IMR-90 (cell line): ENCODE results near the gene SLC22A12. TPM values are rescaled to one million over a fixed set of nuclear protein-coding genes. Genes with fewer than 3 reads are reported as not detected.

ENCODE experiments used
- ATAC-seq: fragments of 200-7000 bp; cut with Tn5 transposase; 2 replicates; pipeline ENCODE4 v1.9.1; 2020; ENCODE audit warnings: low read depth, mild to moderate bottlenecking, moderate library complexity
- BruUV-seq: library from RNA; stranded (reverse); fragments of 400-500 nt; replicated peaks from 2 replicates; lab custom pipeline; 2021; lab: Mats Ljungman, UMichigan
- CTCF ChIA-PET: fragments of 300-600 bp; formaldehyde crosslinking; extraction: SDS; loops from one replicate; lab custom pipeline; 2021; ENCODE audit warnings: antibody characterized with exemption; lab: Yijun Ruan, JAX
- POLR2A ChIA-PET: fragments of 300-600 bp; sonication (Branson Sonifier 250); formaldehyde crosslinking; loops from one replicate; lab custom pipeline; 2022; ENCODE audit warnings: antibody characterized with exemption; ENCODE audit not compliant: unreplicated experiment; lab: Charles Lee
- DNase-seq: peaks from one replicate; pipeline ENCODE4 v3.0.0; 2013
- H2AFZ ChIP-seq: replicated peaks from 2 replicates; pipeline ENCODE3; 2013; ENCODE audit warnings: low read length, mild to moderate bottlenecking; ENCODE audit not compliant: poor library complexity
- H2AK5ac ChIP-seq: 2 replicates; pipeline ENCODE4 v1.6.1; 2013; ENCODE audit warnings: low read depth, low read length, inconsistent platforms
- H2AK9ac ChIP-seq: replicated peaks from 2 replicates; pipeline ENCODE3; 2013; ENCODE audit warnings: mild to moderate bottlenecking, low read depth, low read length, moderate library complexity; ENCODE audit not compliant: poor library complexity
- H2BK120ac ChIP-seq: 2 replicates; pipeline ENCODE4 v1.6.1; 2013; ENCODE audit warnings: low read depth, low read length, inconsistent platforms
- H2BK15ac ChIP-seq: 3 replicates; pipeline ENCODE4 v1.6.1; 2013; ENCODE audit warnings: low read depth, low read length, inconsistent platforms
- H2BK20ac ChIP-seq: 2 replicates; pipeline ENCODE4 v1.6.1; 2013; ENCODE audit warnings: low read depth, mild to moderate bottlenecking, inconsistent platforms, low read length, moderate library complexity
- H2BK5ac ChIP-seq: 2 replicates; pipeline ENCODE4 v1.6.1; 2013; ENCODE audit warnings: mild to moderate bottlenecking, low read depth, low read length, inconsistent platforms; ENCODE audit not compliant: poor library complexity, severe bottlenecking
- H3K14ac ChIP-seq: replicated peaks from 2 replicates; pipeline ENCODE4 v1.6.1; 2013; ENCODE audit warnings: low read depth, low read length, inconsistent platforms
- H3K18ac ChIP-seq: 2 replicates; pipeline ENCODE4 v1.6.1; 2013; ENCODE audit warnings: low read depth, low read length, control low read depth
- H3K23ac ChIP-seq: 2 replicates; pipeline ENCODE4 v1.6.1; 2013; ENCODE audit warnings: low read depth, low read length, inconsistent platforms
- H3K27ac ChIP-seq: 2 replicates; pipeline ENCODE4 v1.5.1; 2013; ENCODE audit warnings: mild to moderate bottlenecking, control low read depth, low read length; ENCODE audit not compliant: insufficient read depth
- H3K27me3 ChIP-seq: 2 replicates; pipeline ENCODE4 v1.6.1; 2013; ENCODE audit warnings: low read length; ENCODE audit not compliant: control insufficient read depth, insufficient read depth
- H3K36me3 ChIP-seq: 2 replicates; pipeline ENCODE4 v1.6.1; 2013; ENCODE audit warnings: low read length, mixed read lengths; ENCODE audit not compliant: control insufficient read depth, insufficient read depth
- H3K4ac ChIP-seq: 2 replicates; pipeline ENCODE4 v1.6.1; 2013; ENCODE audit warnings: low read depth, low read length, inconsistent platforms
- H3K4me1 ChIP-seq: 2 replicates; pipeline ENCODE4 v1.6.1; 2013; ENCODE audit warnings: low read length, mixed read lengths; ENCODE audit not compliant: control insufficient read depth, insufficient read depth
- H3K4me2 ChIP-seq: 2 replicates; pipeline ENCODE4 v1.6.1; 2013; ENCODE audit warnings: low read depth, mild to moderate bottlenecking, control low read depth, low read length, moderate library complexity
- H3K4me3 ChIP-seq: 2 replicates; pipeline ENCODE4 v1.5.1; 2013; ENCODE audit warnings: low read depth, mild to moderate bottlenecking, control low read depth, low read length, moderate library complexity; ENCODE audit not compliant: insufficient read depth
- H3K56ac ChIP-seq: 2 replicates; pipeline ENCODE4 v1.6.1; 2013; ENCODE audit warnings: low read length, inconsistent platforms; ENCODE audit not compliant: insufficient read depth; ENCODE audit errors: extremely low read depth
- H3K79me1 ChIP-seq, 2 experiments: 2 replicates each; pipeline ENCODE4 v1.6.1; 2013; ENCODE audit warnings: low read length in 2 of 2, inconsistent platforms in 1 of 2, low read depth in 1 of 2
- H3K9ac ChIP-seq: 2 replicates; pipeline ENCODE4 v1.6.1; 2013; ENCODE audit warnings: low read depth, low read length, control low read depth
- H3K9me1 ChIP-seq: 2 replicates; pipeline ENCODE4 v1.6.1; 2013; ENCODE audit warnings: low read length, inconsistent platforms; ENCODE audit not compliant: insufficient read depth
- H3K9me3 ChIP-seq: 2 replicates; pipeline ENCODE4 v1.6.1; 2013; ENCODE audit warnings: low read length; ENCODE audit not compliant: control insufficient read depth, insufficient read depth
- H4K20me1 ChIP-seq: 2 replicates; pipeline ENCODE4 v1.6.1; 2013; ENCODE audit warnings: low read length, inconsistent platforms; ENCODE audit not compliant: insufficient read depth
- H4K5ac ChIP-seq: 2 replicates; pipeline ENCODE4 v1.6.1; 2013; ENCODE audit warnings: mild to moderate bottlenecking, low read depth, low read length, control low read depth
- H4K8ac ChIP-seq, 2 experiments: 2 replicates each; pipeline ENCODE4 v1.6.1; 2013; ENCODE audit warnings: low read depth in 2 of 2, low read length in 2 of 2, control low read depth in 1 of 2, inconsistent platforms in 1 of 2
- H4K91ac ChIP-seq: 2 replicates; pipeline ENCODE4 v1.6.1; 2013; ENCODE audit warnings: low read depth, low read length, inconsistent platforms; ENCODE audit not compliant: insufficient read depth
- CEBPB ChIP-seq: IDR thresholded peaks from 2 replicates; pipeline ENCODE4 v1.6.1; 2012; ENCODE audit warnings: low read depth, low read length, improper control_type of control experiment
- MAZ ChIP-seq: IDR thresholded peaks from 2 replicates; pipeline ENCODE4 v1.6.1; 2012; ENCODE audit warnings: low read depth, mild to moderate bottlenecking, low read length, improper control_type of control experiment, moderate library complexity, borderline replicate concordance
- RCOR1 ChIP-seq: IDR thresholded peaks from 2 replicates; pipeline ENCODE4 v1.6.1; 2012; ENCODE audit warnings: mild to moderate bottlenecking, low read length, improper control_type of control experiment; ENCODE audit not compliant: insufficient replicate concordance
- WGBS, 2 experiments: methylation state at CpG; one replicate each; pipeline versions ENCODE4 v1.1.5 to v1.1.7; 2013; ENCODE audit warnings: missing lambda C conversion rate in 2 of 2; ENCODE audit not compliant: insufficient read length in 1 of 2; ENCODE audit errors: extremely low coverage in 2 of 2; 5-methylcytosine and 5-hydroxymethylcytosine counted together
- dilution Hi-C: fragments of 300-500 bp; cut with HindIII; formaldehyde crosslinking; loops from one replicate; pipeline ENCODE4 v1.14.3; 2018; ENCODE audit warnings: low sequenced_read_pairs; ENCODE audit not compliant: unreplicated experiment
- in situ Hi-C: fragments of 300-500 bp; cut with MboI; formaldehyde crosslinking; loops from 3 replicates; pipeline ENCODE4 v1.14.3; 2019; ENCODE audit warnings: low sequenced_read_pairs, inconsistent platforms, mixed read lengths
- intact Hi-C: fragments of 100-400 bp; cut with micrococcal nuclease; formaldehyde crosslinking; loops from 2 replicates; pipeline ENCODE4 v1.10.0; 2022
- polyA plus RNA-seq, 3 experiments: library from polyadenylated mRNA; depleted of rRNA; stranded (reverse); fragments of >200 nt; gene quantifications; 2 replicates each; pipeline ENCODE4 v1.2.3, GENCODE V29; 2012; ENCODE audit warnings: low replicate concordance in 1 of 3
- total RNA-seq: library from RNA; depleted of rRNA; stranded (reverse); fragments of >200 nt; gene quantifications from 2 replicates; pipeline ENCODE4 v1.2.3, GENCODE V29; 2012

SLC22A12 gene
- total and polyA plus RNA-seq, 2 of the 4 experiments (the other 2 are of a cell fraction), result not detected

- intact Hi-C loops, result no loop called here
- CTCF ChIA-PET, result no interaction called here
- H3K36me3 ChIP-seq, result no peaks in the 10 kb centered on the region
- peaks cover 58% of the 10 kb centered on the region for H3K27me3 ChIP-seq
- H4K8ac ChIP-seq, result no peak overlapping the region
- POLR2A ChIA-PET, result no interaction called here
- dilution Hi-C loops, result no loop called here
- H3K9me3 ChIP-seq, result no peaks in the 10 kb centered on the region
- H3K4me2 ChIP-seq, result no peak overlapping the region
- TF ChIP-seq MAZ, result no peak
- TF ChIP-seq RCOR1, result no peak
- no peak for TF ChIP-seq CEBPB
- H2AFZ ChIP-seq, result no peak overlapping the region
- WGBS, 2 experiments, result 71% methylated on average over 2 of the region's 4 CpGs; no CpG with 5 or more reads in 1 of the 2 experiments
- no peak overlapping the region for H3K27ac ChIP-seq
- H4K5ac ChIP-seq, result no peak overlapping the region
- no peak overlapping the region for H2BK120ac ChIP-seq
- H3K4ac ChIP-seq, result no peak overlapping the region
- BruUV-seq, result no TSS peak
- H4K20me1 ChIP-seq, result no peaks in the 10 kb centered on the region
- H3K18ac ChIP-seq, result no peak overlapping the region
- no peaks in the 10 kb centered on the region for H3K4me1 ChIP-seq
- H3K4me3 ChIP-seq, result no peak overlapping the region
- DNase-seq (no peak), ATAC-seq (no peak)
- H2BK5ac ChIP-seq, result no peak overlapping the region
- no peak overlapping the region for H3K23ac ChIP-seq
- H2AK9ac ChIP-seq, result no peak overlapping the region
- H3K79me1 ChIP-seq, result no peaks in the 10 kb centered on the region
- H3K56ac ChIP-seq, result no peak overlapping the region
- H3K9me1 ChIP-seq, result no peaks in the 10 kb centered on the region
- H3K14ac ChIP-seq, result no peak overlapping the region
- no peak overlapping the region for H2AK5ac ChIP-seq
- no peak overlapping the region for H3K9ac ChIP-seq
- in situ Hi-C loops, result no loop called here
- H2BK15ac ChIP-seq, result no peak overlapping the region
- H2BK20ac ChIP-seq, result no peak overlapping the region
- H4K91ac ChIP-seq, result no peak overlapping the region
Observed at GRCh38 chr11:64624883-64625481, 34.0 kb downstream of the SLC22A12 start.
